SK-N-SH treated with all-trans-retinoic acid at 6 μM for 48 hours (cell line): Measurements from ENCODE around the gene CDH22.

Experiments used
- ATAC-seq: fragments of 200-7000 bp; cut with Tn5 transposase; 3 replicates; pipeline ENCODE4 v1.9.1; 2020; ENCODE audit warnings: mild to moderate bottlenecking, moderate library complexity
- ARNTL ChIP-seq: fragments of 450-650 bp; formaldehyde crosslinking; IDR thresholded peaks from 2 replicates; pipeline ENCODE4 v1.5.0; 2020; ENCODE audit warnings: low read depth, mild to moderate bottlenecking, moderate library complexity, borderline replicate concordance
- BACH2 ChIP-seq: fragments of 250-450 bp; sonication (Bioruptor Pico); IDR thresholded peaks from 2 replicates; pipeline ENCODE4 v1.9.0; 2021; ENCODE audit warnings: mild to moderate bottlenecking, borderline replicate concordance
- CREB5 ChIP-seq: fragments of 250-450 bp; sonication (Bioruptor Pico); IDR thresholded peaks from 2 replicates; pipeline ENCODE4 v1.5.1; 2020; ENCODE audit warnings: low read depth, mild to moderate bottlenecking, moderate library complexity
- CSDC2 ChIP-seq: fragments of 250-450 bp; sonication (Bioruptor Pico); IDR thresholded peaks from 2 replicates; pipeline ENCODE4 v1.5.0; 2020; ENCODE audit warnings: mild to moderate bottlenecking, moderate library complexity
- CSRNP3 ChIP-seq: fragments of 250-450 bp; sonication (Bioruptor Pico); IDR thresholded peaks from 2 replicates; pipeline ENCODE4 v1.5.1; 2021; ENCODE audit warnings: mild to moderate bottlenecking, moderate library complexity
- ESRRG ChIP-seq: fragments of 250-450 bp; sonication (Bioruptor Pico); IDR thresholded peaks from 2 replicates; pipeline ENCODE4 v1.6.1; 2021; ENCODE audit warnings: mild to moderate bottlenecking
- GLIS3 ChIP-seq: fragments of 250-450 bp; sonication (Bioruptor Pico); IDR thresholded peaks from 2 replicates; pipeline ENCODE4 v1.5.0; 2020; ENCODE audit warnings: mild to moderate bottlenecking, moderate library complexity
- ISL1 ChIP-seq: fragments of 250-450 bp; sonication (Bioruptor Pico); IDR thresholded peaks from 2 replicates; pipeline ENCODE4 v2.1.2; 2022; ENCODE audit warnings: mild to moderate bottlenecking, moderate library complexity
- OSR1 ChIP-seq: fragments of 250-450 bp; sonication (Bioruptor Pico); IDR thresholded peaks from 2 replicates; pipeline ENCODE4 v1.8.0; 2022; ENCODE audit warnings: moderate library complexity, mild to moderate bottlenecking, inconsistent platforms
- POU6F1 ChIP-seq: fragments of 250-450 bp; sonication (Bioruptor Pico); IDR thresholded peaks from 2 replicates; pipeline ENCODE4 v1.8.0; 2021; ENCODE audit warnings: low read depth, mild to moderate bottlenecking, moderate library complexity, borderline replicate concordance
- PPARA ChIP-seq: fragments of 250-450 bp; sonication (Bioruptor Pico); IDR thresholded peaks from 2 replicates; pipeline ENCODE4 v1.5.0; 2020; ENCODE audit warnings: mild to moderate bottlenecking, borderline replicate concordance
- RARB ChIP-seq: fragments of 250-450 bp; sonication (Bioruptor Pico); IDR thresholded peaks from 2 replicates; pipeline ENCODE4 v1.8.0; 2021; ENCODE audit warnings: mild to moderate bottlenecking, moderate library complexity
- SNAI2 ChIP-seq: fragments of 250-450 bp; sonication (Bioruptor Pico); IDR thresholded peaks from 2 replicates; pipeline ENCODE4 v1.5.0; 2020; ENCODE audit warnings: mild to moderate bottlenecking, moderate library complexity
- TCF4 ChIP-seq: fragments of 250-450 bp; sonication (Bioruptor Pico); IDR thresholded peaks from 2 replicates; pipeline ENCODE4 v1.8.0; 2021; ENCODE audit warnings: mild to moderate bottlenecking, moderate library complexity, borderline replicate concordance
- TOX ChIP-seq: fragments of 250-450 bp; sonication (Bioruptor Pico); IDR thresholded peaks from 2 replicates; pipeline ENCODE4 v1.8.0; 2021; ENCODE audit warnings: mild to moderate bottlenecking, moderate library complexity, borderline replicate concordance
- TSHZ2 ChIP-seq: fragments of 250-450 bp; sonication (Bioruptor Pico); IDR thresholded peaks from 2 replicates; pipeline ENCODE4 v1.5.0; 2020; ENCODE audit warnings: mild to moderate bottlenecking, moderate library complexity
- ZC3H10 ChIP-seq: fragments of 250-450 bp; sonication (Bioruptor Pico); IDR thresholded peaks from 2 replicates; pipeline ENCODE4 v1.5.1; 2021; ENCODE audit warnings: mild to moderate bottlenecking, moderate library complexity
- ZFP3 ChIP-seq: fragments of 250-450 bp; sonication (Bioruptor Pico); IDR thresholded peaks from 2 replicates; pipeline ENCODE4 v1.5.0; 2020; ENCODE audit warnings: mild to moderate bottlenecking, moderate library complexity
- ZFP30 ChIP-seq: fragments of 450-650 bp; formaldehyde crosslinking; IDR thresholded peaks from 2 replicates; pipeline ENCODE4 v1.5.0; 2022; ENCODE audit warnings: mild to moderate bottlenecking, moderate library complexity
- ZNF565 ChIP-seq: fragments of 450-650 bp; formaldehyde crosslinking; conservative IDR thresholded peaks from 2 replicates; pipeline ENCODE4 v1.5.0; 2020; ENCODE audit warnings: low read depth, mild to moderate bottlenecking, moderate library complexity
- ZNF70 ChIP-seq: fragments of 450-650 bp; formaldehyde crosslinking; IDR thresholded peaks from 2 replicates; pipeline ENCODE4 v1.5.0; 2020; ENCODE audit warnings: mild to moderate bottlenecking, moderate library complexity
- ZNF8 ChIP-seq: fragments of 450-650 bp; formaldehyde crosslinking; IDR thresholded peaks from 2 replicates; pipeline ENCODE4 v1.5.0; 2020; ENCODE audit warnings: mild to moderate bottlenecking, moderate library complexity

The CDH22 gene

GRCh38 chr20:46195264-46196036 is 112.8 kb downstream of the CDH22 start:
- peak; percentile 91 for ATAC-seq
- TF ChIP-seq ZFP3 (CRISPR knock-in tag) (no peak), ISL1 (CRISPR knock-in tag) (peak; percentile 75)
- TF ChIP-seq, all 23 proteins: peak for 1

- no peak for ATAC-seq
- TF ChIP-seq GLIS3 (CRISPR knock-in tag), result no peak
- no peak for TF ChIP-seq BACH2 (CRISPR knock-in tag)
- TF ChIP-seq ZNF565, result no peak
These were observed 113.9 kb downstream of the CDH22 start for GRCh38 chr20:46194409-46194808.

- TF ChIP-seq ZFP30 (CRISPR knock-in tag) (no peak), GLIS3 (CRISPR knock-in tag) (no peak), POU6F1 (CRISPR knock-in tag) (no peak), TOX (CRISPR knock-in tag) (no peak), ISL1 (CRISPR knock-in tag) (no peak), TSHZ2 (CRISPR knock-in tag) (peak; percentile 51; the same call in 1 of the 2 replicates), TCF4 (CRISPR knock-in tag) (peak; percentile 42; the same call in 1 of the 2 replicates), ZNF565 (no peak), OSR1 (CRISPR knock-in tag) (no peak)
- TF ChIP-seq, all 23 proteins: peak for 2
- peak; percentile 42 for ATAC-seq
These were observed 115.8 kb downstream of the CDH22 start for GRCh38 chr20:46192376-46192944.

GRCh38 chr20:46191611-46192010 is 116.7 kb downstream of the CDH22 start:
- TF ChIP-seq ZFP30 (CRISPR knock-in tag), result no peak
- no peak for TF ChIP-seq RARB (CRISPR knock-in tag)
- TF ChIP-seq BACH2 (CRISPR knock-in tag), result no peak
- TF ChIP-seq CSDC2 (CRISPR knock-in tag), result no peak
- no peak for TF ChIP-seq SNAI2 (CRISPR knock-in tag)
- no peak for TF ChIP-seq GLIS3 (CRISPR knock-in tag)
- no peak for TF ChIP-seq ZNF70 (CRISPR knock-in tag)
- no peak for TF ChIP-seq CREB5 (CRISPR knock-in tag)
- no peak for TF ChIP-seq ZC3H10 (CRISPR knock-in tag)
- no peak for TF ChIP-seq ESRRG (CRISPR knock-in tag)
- no peak for TF ChIP-seq ISL1 (CRISPR knock-in tag)
- TF ChIP-seq PPARA (CRISPR knock-in tag), result no peak
- no peak for TF ChIP-seq ZNF8
- no peak for TF ChIP-seq OSR1 (CRISPR knock-in tag)
- TF ChIP-seq CSRNP3 (CRISPR knock-in tag), result no peak
- no peak for TF ChIP-seq ARNTL (CRISPR knock-in tag)
- TF ChIP-seq ZFP3 (CRISPR knock-in tag), result no peak
- no peak for ATAC-seq
